Measurements from ENCODE around the gene SDK1.

SDK1 gene

DNA sequence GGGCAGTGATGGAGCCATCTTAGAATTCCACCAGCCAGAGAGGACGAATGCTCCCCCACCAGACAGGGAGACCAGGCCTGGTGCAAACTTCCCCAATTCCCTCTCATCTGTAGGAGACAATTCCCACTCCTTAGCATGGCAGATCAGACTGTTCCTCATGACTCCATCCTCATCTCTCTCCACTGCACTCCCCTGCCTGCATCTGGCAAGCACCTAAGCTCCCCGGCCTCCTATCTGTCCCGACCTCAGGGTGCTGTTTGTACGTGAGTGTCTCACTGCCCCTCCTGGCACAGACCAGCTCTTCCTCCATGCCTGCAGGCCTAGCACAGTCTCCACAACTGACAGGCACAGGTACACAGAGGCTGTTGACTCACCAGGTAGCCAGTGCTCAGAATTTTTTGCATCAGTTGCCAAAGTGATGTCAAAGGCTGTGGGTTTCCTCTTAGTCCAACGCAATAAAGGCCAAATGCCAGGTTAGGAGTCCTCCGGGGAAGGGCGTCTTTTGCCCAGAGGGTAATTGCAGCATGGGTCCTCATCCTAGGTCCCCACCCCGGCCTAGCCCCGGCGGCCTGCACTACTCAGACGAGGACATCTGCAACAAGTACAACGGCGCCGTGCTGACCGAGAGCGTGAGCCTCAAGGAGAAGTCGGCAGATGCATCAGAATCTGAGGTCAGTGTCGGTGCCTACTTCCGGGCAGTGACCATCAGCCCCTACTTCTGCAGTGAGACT, 944.2 kb downstream of the SDK1 start:
- H3K4me1 ChIP-seq (ENCODE audit: control insufficient read depth, low read length): no peaks in the 10 kb centered on the region
- peaks cover 46% of the 10 kb centered on the region for H3K9me3 ChIP-seq (ENCODE audit: control insufficient read depth, insufficient read depth, low read length)
- H3F3A ChIP-seq (ENCODE audit: control insufficient read depth, insufficient read depth): peaks cover 7% of the 10 kb centered on the region; the same call in 1 of the 2 replicates
- TF ChIP-seq, protein P1, sequence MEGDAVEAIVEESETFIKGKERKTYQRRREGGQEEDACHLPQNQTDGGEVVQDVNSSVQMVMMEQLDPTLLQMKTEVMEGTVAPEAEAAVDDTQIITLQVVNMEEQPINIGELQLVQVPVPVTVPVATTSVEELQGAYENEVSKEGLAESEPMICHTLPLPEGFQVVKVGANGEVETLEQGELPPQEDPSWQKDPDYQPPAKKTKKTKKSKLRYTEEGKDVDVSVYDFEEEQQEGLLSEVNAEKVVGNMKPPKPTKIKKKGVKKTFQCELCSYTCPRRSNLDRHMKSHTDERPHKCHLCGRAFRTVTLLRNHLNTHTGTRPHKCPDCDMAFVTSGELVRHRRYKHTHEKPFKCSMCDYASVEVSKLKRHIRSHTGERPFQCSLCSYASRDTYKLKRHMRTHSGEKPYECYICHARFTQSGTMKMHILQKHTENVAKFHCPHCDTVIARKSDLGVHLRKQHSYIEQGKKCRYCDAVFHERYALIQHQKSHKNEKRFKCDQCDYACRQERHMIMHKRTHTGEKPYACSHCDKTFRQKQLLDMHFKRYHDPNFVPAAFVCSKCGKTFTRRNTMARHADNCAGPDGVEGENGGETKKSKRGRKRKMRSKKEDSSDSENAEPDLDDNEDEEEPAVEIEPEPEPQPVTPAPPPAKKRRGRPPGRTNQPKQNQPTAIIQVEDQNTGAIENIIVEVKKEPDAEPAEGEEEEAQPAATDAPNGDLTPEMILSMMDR (IDR thresholded peaks at IDR 0.05; ENCODE audit: low read depth, low read length, poor library complexity, severe bottlenecking): no peak
- TF ChIP-seq EZH2phosphoT487 (IDR thresholded peaks at IDR 0.05; ENCODE audit: borderline replicate concordance, low read length): no peak
- H3K36me3 ChIP-seq (ENCODE audit: control insufficient read depth, low read length): no peaks in the 10 kb centered on the region
- no peak overlapping the region for H3K4me3 ChIP-seq (ENCODE audit: low read length)
- no peak overlapping the region for H3K4me2 ChIP-seq (ENCODE audit: low read length)
- H3K9me2 ChIP-seq (replicated peaks; ENCODE audit: control insufficient read depth, low read length): no peaks in the 10 kb centered on the region
- H4K20me1 ChIP-seq (ENCODE audit: control insufficient read depth, insufficient read depth, low read depth, low read length): no peaks in the 10 kb centered on the region
- H3K27ac ChIP-seq (ENCODE audit: low read depth, low read length): no peak overlapping the region
- H3K27me3 ChIP-seq (ENCODE audit: control insufficient read depth, low read length): no peaks in the 10 kb centered on the region
- no peaks in the 10 kb centered on the region for H3K79me2 ChIP-seq (ENCODE audit: control insufficient read depth, low read length)

DNA sequence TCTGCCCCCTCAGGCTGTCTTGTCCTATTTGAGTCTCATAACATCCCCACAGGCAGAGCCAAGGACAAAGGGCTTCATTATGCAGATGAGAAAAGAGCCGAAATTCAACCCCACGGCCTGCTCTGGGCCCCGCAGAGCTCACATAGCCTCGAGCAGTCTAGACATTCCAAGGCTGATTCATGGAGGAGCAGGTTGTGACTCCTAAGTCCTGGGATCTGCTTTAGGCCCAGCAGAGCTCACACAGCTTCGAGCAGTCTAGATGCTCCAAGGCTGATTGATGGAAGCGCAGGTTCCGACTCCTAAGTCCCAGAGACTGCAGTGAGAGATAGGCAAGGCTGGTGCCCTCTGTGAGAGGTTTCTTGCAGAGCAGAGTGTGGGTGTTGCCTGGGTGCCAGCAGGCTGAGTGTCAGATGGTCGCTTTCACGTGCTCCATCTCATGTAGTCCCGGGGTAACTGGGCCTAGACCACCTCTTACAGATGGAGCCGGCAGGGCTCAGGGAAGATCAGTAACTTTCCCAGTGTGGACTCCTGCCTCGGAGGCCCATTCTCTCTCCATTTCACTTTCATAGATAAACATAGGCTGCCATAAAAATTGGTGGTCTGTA, 944.9 kb downstream of the SDK1 start:
- TF ChIP-seq, protein P1 (IDR thresholded peaks at IDR 0.05; ENCODE audit: low read depth, low read length, poor library complexity, severe bottlenecking): no peak
- TF ChIP-seq EZH2phosphoT487 (IDR thresholded peaks at IDR 0.05; ENCODE audit: borderline replicate concordance, low read length): no peak

DNA sequence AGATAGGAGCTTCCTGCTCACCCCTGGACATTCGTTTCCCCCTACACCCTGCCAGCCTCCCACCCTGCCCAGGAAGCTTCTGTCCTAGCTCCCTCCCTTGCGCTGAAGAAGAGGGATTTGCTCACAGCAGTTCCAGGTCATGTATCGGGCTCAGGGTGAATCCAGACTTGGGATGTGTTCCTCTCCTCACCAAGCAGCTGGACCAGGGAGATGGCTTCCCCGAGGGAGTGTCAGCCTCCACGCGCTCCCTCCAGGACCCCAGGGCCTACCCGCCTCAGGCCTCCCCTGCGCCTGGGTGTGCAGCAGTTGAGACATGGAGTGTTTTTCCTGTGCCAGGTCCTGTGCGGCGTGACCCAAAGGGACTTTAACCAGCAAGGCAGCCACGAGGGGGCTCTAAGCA, 945.5 kb downstream of the SDK1 start:
- H3K4me2 ChIP-seq (ENCODE audit: low read length): no peak overlapping the region
- no peaks in the 10 kb centered on the region for H3K4me1 ChIP-seq (ENCODE audit: control insufficient read depth, low read length)
- H4K20me1 ChIP-seq (ENCODE audit: control insufficient read depth, insufficient read depth, low read depth, low read length): no peaks in the 10 kb centered on the region
- TF ChIP-seq EZH2phosphoT487 (IDR thresholded peaks at IDR 0.05; ENCODE audit: borderline replicate concordance, low read length): no peak
- TF ChIP-seq, protein P1 (IDR thresholded peaks at IDR 0.05; ENCODE audit: low read depth, low read length, poor library complexity, severe bottlenecking): no peak
- no peak overlapping the region for H3K27ac ChIP-seq (ENCODE audit: low read depth, low read length)
- no peaks in the 10 kb centered on the region for H3K27me3 ChIP-seq (ENCODE audit: control insufficient read depth, low read length)
- no peak overlapping the region for H3K4me3 ChIP-seq (ENCODE audit: low read length)
- no peaks in the 10 kb centered on the region for H3K9me2 ChIP-seq (replicated peaks; ENCODE audit: control insufficient read depth, low read length)
- no peaks in the 10 kb centered on the region for H3K79me2 ChIP-seq (ENCODE audit: control insufficient read depth, low read length)
- H3K9me3 ChIP-seq (ENCODE audit: control insufficient read depth, insufficient read depth, low read length): peaks cover 43% of the 10 kb centered on the region
- H3K36me3 ChIP-seq (ENCODE audit: control insufficient read depth, low read length): no peaks in the 10 kb centered on the region
- peaks cover 7% of the 10 kb centered on the region; the same call in 1 of the 2 replicates for H3F3A ChIP-seq (ENCODE audit: control insufficient read depth, insufficient read depth)

More for the DNA sequence above, 944.9 kb downstream of the SDK1 start:
- H4K20me1 ChIP-seq (ENCODE audit: control insufficient read depth, insufficient read depth, low read depth, low read length): no peaks in the 10 kb centered on the region
- no peaks in the 10 kb centered on the region for H3K27me3 ChIP-seq (ENCODE audit: control insufficient read depth, low read length)
- H3K4me2 ChIP-seq (ENCODE audit: low read length): no peak overlapping the region
- no peaks in the 10 kb centered on the region for H3K79me2 ChIP-seq (ENCODE audit: control insufficient read depth, low read length)
- no peak overlapping the region for H3K27ac ChIP-seq (ENCODE audit: low read depth, low read length)
- H3K36me3 ChIP-seq (ENCODE audit: control insufficient read depth, low read length): no peaks in the 10 kb centered on the region
- H3F3A ChIP-seq (ENCODE audit: control insufficient read depth, insufficient read depth): peaks cover 7% of the 10 kb centered on the region; the same call in 1 of the 2 replicates
- H3K4me1 ChIP-seq (ENCODE audit: control insufficient read depth, low read length): no peaks in the 10 kb centered on the region
- no peak overlapping the region for H3K4me3 ChIP-seq (ENCODE audit: low read length)
- H3K9me2 ChIP-seq (replicated peaks; ENCODE audit: control insufficient read depth, low read length): no peaks in the 10 kb centered on the region
- peaks cover 46% of the 10 kb centered on the region for H3K9me3 ChIP-seq (ENCODE audit: control insufficient read depth, insufficient read depth, low read length)

Data from DOHH2 (cell line).